GM19193 (cell line): ENCODE data around the gene ERMN.

ENCODE experiments used
- POLR2A ChIP-seq: IDR thresholded peaks from 4 replicates; pipeline ENCODE4 v1.6.1; 2011; ENCODE audit not compliant: insufficient read depth, insufficient read length; ENCODE audit errors: extremely low read depth

The ERMN gene

GRCh38 chr2:157336137-157337010 is 10.8 kb upstream of the ERMN start:
- TF ChIP-seq POLR2A, result no peak

DNA sequence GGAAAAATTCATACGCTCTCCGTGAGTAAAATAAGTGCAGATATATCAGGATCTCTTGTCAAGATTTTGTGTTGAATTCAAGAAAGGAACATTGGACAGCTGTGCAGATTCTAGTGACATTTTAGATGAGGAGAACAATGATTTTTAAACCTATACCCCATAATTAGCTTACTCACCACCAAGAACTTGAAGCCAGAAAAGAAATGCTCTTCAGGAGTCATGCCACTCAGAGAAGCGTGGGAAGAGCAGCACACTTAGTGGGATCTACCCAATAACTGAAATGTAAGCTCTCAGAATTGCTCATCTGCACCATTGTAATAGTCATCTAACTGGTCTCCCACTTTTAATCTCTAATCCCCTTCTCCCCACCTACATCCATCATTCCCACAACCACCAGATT is 9.2 kb upstream of the ERMN start:
- TF ChIP-seq POLR2A, result no peak

GRCh38 chr2:157334335-157334734 is 8.7 kb upstream of the ERMN start:
- TF ChIP-seq POLR2A, result no peak

DNA sequence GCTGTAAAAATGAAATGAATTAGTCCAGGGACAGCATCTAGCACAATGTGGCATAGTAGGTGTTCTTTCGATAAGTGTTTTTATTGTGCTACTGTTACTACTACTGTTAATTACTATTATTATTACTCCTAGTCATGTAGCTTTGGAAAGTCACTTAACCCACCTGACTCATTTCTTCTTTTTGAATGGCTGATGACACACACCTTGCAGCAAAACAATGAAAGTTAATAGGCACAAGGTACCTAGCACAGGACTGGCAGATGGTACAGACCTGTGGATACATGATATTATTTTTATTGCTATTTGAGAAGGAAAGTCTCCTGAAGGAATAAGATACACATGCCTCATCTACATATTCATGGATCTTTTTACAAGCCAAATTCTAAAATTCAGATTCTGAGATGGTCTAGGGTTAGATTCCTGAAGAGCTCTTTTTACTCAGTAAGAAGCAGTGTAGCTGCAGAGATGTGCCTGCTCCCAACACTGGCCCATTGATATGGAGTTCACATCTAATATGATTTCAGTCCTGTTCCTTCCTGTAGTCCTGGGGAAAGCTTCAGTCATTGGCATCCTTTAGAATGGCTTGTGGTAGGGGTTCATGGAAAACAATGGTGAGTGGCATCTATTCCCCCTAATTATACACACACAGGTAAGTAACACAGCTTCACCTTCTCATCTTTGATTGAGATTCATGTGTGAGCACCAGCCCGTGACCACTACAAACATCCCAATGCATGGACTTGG is 7.9 kb upstream of the ERMN start:
- TF ChIP-seq POLR2A, result no peak

DNA sequence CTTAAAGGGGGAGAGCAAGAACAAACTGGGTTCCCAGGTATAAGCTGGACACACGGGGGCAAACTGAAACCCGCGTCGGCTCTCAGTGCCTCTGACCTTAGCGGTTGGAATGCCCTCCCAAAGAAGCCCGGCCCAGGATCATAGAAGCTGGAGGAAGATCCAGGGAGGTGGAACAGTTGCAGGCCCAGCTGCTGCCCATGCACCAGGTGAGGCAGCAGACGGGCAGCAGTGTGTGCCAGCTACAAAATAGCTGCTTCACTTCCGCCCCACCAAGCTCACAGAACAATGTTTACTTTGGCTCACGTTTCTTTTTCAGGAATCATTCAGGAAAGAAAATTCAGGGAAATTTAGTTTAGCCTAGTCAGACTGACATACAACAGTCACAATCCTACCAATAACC is 3.9 kb upstream of the ERMN start:
- no peak for TF ChIP-seq POLR2A

- no peak for TF ChIP-seq POLR2A
These were observed 2.2 kb upstream of the ERMN start for GRCh38 chr2:157327621-157328500.

DNA sequence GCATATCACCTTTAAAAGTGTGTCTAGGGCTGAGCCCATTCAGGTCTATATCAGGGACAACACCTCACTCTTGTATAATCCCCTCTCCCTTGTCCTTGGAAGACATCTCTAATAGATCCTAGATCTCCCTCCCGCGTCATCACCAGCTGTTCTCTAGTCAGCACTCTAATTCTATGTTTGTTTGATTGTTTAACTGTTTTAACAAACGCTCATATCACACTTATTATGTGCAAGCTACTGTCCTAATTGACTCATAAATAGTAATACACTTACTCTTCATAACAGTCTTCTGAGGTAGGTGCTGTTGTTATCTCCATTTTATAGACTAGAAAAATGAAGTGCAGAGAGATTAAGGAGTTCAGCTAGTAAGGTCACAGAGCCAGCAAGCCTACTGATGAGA is 1.6 kb upstream of the ERMN start:
- no peak for TF ChIP-seq POLR2A

DNA sequence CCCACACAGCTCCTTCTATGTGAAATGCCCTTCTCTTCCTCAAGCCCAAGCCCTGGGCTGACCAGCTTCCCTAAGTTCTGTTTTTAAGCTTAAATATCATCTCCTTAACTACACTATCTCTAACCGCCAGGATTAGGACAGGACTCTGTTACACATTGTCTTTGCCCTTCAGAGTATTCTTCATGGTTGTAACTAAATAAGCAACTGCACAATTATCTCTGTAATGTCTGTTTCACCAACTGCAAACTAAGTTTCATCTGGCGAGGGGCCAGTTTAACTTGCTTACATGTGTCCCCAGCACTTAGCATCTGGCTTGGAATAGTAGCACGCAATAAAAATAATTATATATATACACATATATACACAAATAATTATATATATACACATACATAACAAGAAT is 1.1 kb upstream of the ERMN start:
- TF ChIP-seq POLR2A, result no peak

DNA sequence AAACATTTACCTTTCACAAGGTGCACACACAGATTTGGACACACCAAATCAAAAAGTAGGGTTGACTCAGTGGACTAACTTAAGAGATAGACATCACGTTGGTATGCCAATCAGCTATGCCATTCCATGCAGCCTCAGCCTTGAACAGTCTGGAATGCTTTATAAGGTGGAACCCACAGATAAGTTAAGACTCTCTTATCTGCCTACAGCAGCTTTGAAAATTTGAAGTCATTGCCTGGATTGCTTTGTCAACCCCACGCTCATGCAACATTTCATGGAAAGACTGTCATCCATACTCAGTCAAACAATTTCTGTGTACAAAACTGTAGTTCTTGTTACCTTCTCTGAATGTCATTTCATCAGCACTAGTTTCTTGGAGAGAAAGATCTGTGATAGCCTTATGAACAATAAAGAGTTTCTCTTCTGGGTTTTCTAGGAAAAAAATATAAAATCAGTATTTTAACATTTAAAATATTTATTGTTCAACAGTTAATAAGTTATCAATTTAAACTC is 1.2 kb downstream of the ERMN start:
- no peak for TF ChIP-seq POLR2A

DNA sequence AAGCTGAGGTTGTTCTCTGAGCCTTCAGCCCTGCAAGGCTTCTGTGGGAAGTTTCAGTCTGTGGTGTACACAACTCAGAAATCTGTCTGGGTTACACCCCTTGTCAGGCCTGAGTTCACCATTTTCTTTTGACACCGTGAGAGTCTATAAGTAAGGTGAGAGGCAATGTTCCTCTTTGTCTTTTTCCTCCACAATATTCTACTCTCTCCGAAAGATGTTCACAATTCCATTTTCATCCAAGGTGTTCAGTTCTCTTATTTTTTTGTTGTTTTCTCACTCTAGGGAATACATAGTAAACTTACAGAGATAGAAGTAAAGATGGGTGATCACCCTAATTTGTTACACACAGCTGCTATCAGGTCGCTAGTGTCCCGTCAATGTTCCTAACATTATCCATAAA is 3.2 kb downstream of the ERMN start:
- TF ChIP-seq POLR2A, result no peak

DNA sequence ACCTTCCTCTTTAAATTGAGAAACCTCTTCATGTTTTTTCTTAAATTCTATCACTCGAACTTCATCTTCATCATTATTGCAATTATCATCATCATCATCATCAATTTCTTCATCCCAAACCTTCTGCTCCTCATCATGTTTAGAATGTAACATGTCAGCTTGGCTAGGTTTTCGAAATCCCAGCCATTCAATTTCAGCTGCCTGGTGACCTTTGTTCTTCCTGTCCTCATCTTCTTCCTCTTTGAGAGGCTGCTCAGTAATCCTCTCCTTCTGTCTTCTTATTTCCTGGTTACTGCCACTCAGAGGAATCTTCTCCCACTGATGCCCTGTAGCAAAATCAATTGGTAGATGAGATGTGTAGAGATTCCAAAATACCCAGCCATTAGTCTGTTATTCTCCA is 4.2 kb downstream of the ERMN start:
- no peak for TF ChIP-seq POLR2A

DNA sequence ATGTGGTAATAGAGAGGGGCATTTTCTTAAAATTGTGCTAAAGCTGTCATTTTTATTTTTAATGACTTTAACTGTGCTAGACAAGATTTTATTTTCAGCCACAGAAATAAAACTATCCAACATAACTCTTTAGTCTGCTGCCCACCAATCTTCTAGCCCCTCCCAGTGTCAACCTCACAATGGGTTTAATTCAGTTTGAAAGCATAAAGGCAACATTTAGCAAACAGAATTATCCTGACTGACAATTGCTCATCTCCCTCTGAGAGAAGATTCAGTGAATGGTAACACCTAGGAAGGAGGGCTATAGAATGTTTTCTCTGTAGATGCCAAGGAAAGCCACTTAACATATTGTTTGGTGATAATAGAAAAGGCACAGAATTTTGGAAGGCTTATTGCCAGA is 5.2 kb downstream of the ERMN start:
- no peak for TF ChIP-seq POLR2A

DNA sequence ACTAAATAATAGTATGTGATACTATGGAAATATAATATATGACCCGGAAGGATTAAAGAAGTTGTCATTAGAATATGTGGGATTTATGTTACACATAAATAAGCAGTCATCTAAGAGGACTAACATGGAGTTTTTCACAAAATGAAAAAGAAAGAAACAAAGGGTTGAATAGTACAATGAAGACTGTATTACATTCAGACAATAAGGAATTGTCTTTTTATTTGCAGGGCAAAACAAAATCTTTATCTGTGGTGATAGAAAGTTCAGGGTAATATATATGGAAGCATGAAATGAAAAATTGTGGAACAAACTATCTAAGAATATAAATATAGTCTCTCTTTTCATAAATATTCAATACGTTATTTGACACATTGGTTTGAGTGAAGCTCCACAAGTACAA is 5.8 kb downstream of the ERMN start:
- no peak for TF ChIP-seq POLR2A

GRCh38 chr2:157318884-157319283 is 6.7 kb downstream of the ERMN start:
- no peak for TF ChIP-seq POLR2A

DNA sequence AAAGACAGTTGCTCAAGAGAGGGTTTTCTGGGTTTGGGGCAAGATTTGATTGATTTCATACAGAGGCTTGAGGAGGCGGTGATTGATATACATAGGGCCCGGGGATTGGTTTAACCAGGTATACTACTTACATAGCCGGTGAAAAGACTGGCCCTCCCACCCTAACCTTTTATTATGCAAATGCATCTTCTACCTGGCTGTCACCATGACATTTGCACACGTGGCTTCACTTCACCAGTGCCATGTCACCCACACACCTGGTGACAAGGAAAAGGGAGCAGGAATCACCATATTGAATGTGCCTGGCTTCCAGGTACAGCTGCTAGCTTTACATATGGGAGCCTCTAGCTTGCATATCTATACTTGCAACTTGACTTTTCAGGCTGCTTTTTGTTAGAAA is 9.7 kb downstream of the ERMN start:
- no peak for TF ChIP-seq POLR2A
